ENCODE results near the gene TEX2. TPM values are rescaled to one million over a fixed set of nuclear protein-coding genes. Genes with fewer than 3 reads are reported as not detected.

TEX2 gene
- total RNA-seq, 1 donor from 2014 or later = 11.6 TPM

- no peak for TF ChIP-seq CTCF (conservative IDR thresholded peaks at IDR 0.05; ENCODE audit: low read depth, low read length)
- peak; percentile 99 for DNase-seq (ENCODE audit: low read depth)
- peak overlapping the region; percentile 68 for H3K4me3 ChIP-seq (ENCODE audit: low read depth, low read length)
Measured at GRCh38 chr17:64145751-64146417, 117.2 kb downstream of the TEX2 start.

GRCh38 chr17:64145375-64145750 is 117.7 kb downstream of the TEX2 start:
- no peak for DNase-seq (ENCODE audit: low read depth)
- H3K4me3 ChIP-seq (ENCODE audit: low read depth, low read length) = peak overlapping the region; percentile 68
- TF ChIP-seq CTCF (conservative IDR thresholded peaks at IDR 0.05; ENCODE audit: low read depth, low read length) = peak; percentile 16

GRCh38 chr17:64139542-64139941 is 123.5 kb downstream of the TEX2 start:
- no peak for TF ChIP-seq CTCF (conservative IDR thresholded peaks at IDR 0.05; ENCODE audit: low read depth, low read length)
- DNase-seq (ENCODE audit: low read depth) = no peak
- no peak overlapping the region for H3K4me3 ChIP-seq (ENCODE audit: low read depth, low read length)

- DNase-seq (ENCODE audit: low read depth) = no peak
- H3K4me3 ChIP-seq (ENCODE audit: low read depth, low read length) = no peak overlapping the region
- TF ChIP-seq CTCF (conservative IDR thresholded peaks at IDR 0.05; ENCODE audit: low read depth, low read length) = no peak
Measured at GRCh38 chr17:64138441-64138840, 124.6 kb downstream of the TEX2 start.

GRCh38 chr17:64135000-64135399 is 128.1 kb downstream of the TEX2 start:
- no peak overlapping the region for H3K4me3 ChIP-seq (ENCODE audit: low read depth, low read length)
- DNase-seq (ENCODE audit: low read depth) = no peak
- no peak for TF ChIP-seq CTCF (conservative IDR thresholded peaks at IDR 0.05; ENCODE audit: low read depth, low read length)

- TF ChIP-seq CTCF (conservative IDR thresholded peaks at IDR 0.05; ENCODE audit: low read depth, low read length) = no peak
- no peak overlapping the region for H3K4me3 ChIP-seq (ENCODE audit: low read depth, low read length)
- DNase-seq (ENCODE audit: low read depth) = no peak
Measured at GRCh38 chr17:64134216-64134970, 128.7 kb downstream of the TEX2 start.
